ENCODE results near the gene PLOD3.
A peak's percentile ranks its signal among the peaks of the same experiment; 100 is the strongest.
"Not testable (repeated sequence)": the region's sequence is repeated elsewhere in the genome, so short reads cannot be mapped to it uniquely, and the experiment has no call there.

Gene PLOD3

GRCh38 chr7:101217388-101218235, at the start of gene PLOD3, which contains the start of gene ZNHIT1:
PLOD3 (minus strand) TSS chr7:101217581; CDS start chr7:101217274, 307 bp downstream.
ZNHIT1 (plus strand) TSS chr7:101218165; CDS start chr7:101218196, 31 bp downstream.
- DNase-seq: peak; percentile 97

- DNase-seq: no peak
Measured at GRCh38 chr7:101265622-101266516, 48.5 kb upstream of the PLOD3 start.

- not testable (repeated sequence) for DNase-seq
Measured at GRCh38 chr7:101264102-101264706, 46.8 kb upstream of the PLOD3 start.

- DNase-seq: no peak
Measured at GRCh38 chr7:101258243-101258731, 40.9 kb upstream of the PLOD3 start.

- peak; percentile 13 for DNase-seq
Measured at GRCh38 chr7:101255796-101256195, 38.4 kb upstream of the PLOD3 start.

- DNase-seq: not testable (repeated sequence)
Measured at GRCh38 chr7:101253199-101253598, 35.8 kb upstream of the PLOD3 start.

- peak; percentile 96 for DNase-seq
Measured at GRCh38 chr7:101251871-101252659, 34.7 kb upstream of the PLOD3 start.

GRCh38 chr7:101250324-101250723, 32.9 kb upstream of the PLOD3 start:
- DNase-seq: no peak

- DNase-seq: no peak
Measured at GRCh38 chr7:101248276-101248675, 30.9 kb upstream of the PLOD3 start.

- no peak for DNase-seq
Measured at GRCh38 chr7:101245147-101245668, 27.8 kb upstream of the PLOD3 start.

- DNase-seq: peak; percentile 89
Measured at GRCh38 chr7:101244375-101245146, 27.2 kb upstream of the PLOD3 start, which contains the start of gene FIS1. FIS1 (minus strand) TSS chr7:101245081; CDS start chr7:101245004, 77 bp downstream.

GRCh38 chr7:101243646-101244374, 26.4 kb upstream of the PLOD3 start:
- no peak for DNase-seq

- DNase-seq: no peak
Measured at GRCh38 chr7:101241443-101242349, 24.3 kb upstream of the PLOD3 start.

GRCh38 chr7:101241015-101241363, 23.6 kb upstream of the PLOD3 start:
- DNase-seq: no peak

- DNase-seq: no peak
Measured at GRCh38 chr7:101240226-101241014, 23.0 kb upstream of the PLOD3 start.

- DNase-seq: no peak
Measured at GRCh38 chr7:101239951-101240220, 22.5 kb upstream of the PLOD3 start.

- DNase-seq: no peak
Measured at GRCh38 chr7:101239191-101239950, 22.0 kb upstream of the PLOD3 start.

Measured in HCEC 1CT (cell line).